Hematopoietic multipotent progenitor cell treated with erythropoietin and hydrocortisone succinate and interleukin-3 and kit ligand, for 15 days (in vitro differentiated cells): ENCODE results near the gene HOXC13.

Experiments used
- DNase-seq: peaks from one replicate; pipeline ENCODE4 v3.0.0-alpha.2; 2015; ENCODE audit warnings: low spot score

Gene HOXC13

DNA sequence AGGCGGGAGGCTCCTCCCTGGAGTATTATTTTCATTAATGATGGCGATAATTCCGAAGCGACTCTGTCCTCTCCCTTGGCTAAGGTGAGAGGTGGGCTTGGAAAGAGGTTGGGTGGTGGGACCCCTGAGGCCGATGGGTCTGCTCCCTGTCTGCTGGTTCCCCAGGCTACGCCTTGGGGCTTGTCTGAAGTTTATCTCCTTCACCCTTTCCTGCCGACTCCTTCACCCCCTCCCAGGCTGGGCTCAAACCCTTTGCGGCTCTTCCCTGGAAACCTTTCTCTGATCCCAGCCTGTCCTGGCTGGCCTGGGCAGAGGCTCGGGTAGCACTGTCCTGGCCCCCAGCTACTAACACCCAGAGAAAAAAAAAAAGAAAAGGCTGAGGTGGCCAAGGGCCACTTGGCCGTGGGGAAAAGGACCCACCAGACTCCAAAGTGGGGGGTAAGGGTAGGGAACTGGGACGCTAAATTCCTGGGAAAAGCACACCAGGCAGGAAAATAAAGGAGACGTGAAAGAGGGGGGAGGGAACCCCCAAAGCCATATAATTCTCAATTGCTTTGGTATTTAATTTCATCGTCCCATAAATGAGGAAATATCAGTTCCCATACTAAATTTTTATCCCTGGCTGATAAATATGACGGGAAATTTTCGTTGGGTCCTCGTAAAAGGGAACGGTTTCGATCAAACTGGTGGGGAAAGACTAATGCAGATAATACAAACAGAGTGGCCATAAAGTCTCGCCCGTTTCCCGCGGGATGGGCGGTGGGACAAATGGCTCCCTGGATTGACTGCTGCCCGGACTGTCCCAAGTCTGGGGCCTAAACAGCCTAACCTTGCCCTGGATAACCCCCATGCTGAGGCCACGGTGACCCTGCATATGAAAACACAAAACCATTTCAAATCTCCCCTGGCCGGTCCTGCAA is 44.3 kb downstream of the HOXC13 start:
- no peak for DNase-seq

DNA sequence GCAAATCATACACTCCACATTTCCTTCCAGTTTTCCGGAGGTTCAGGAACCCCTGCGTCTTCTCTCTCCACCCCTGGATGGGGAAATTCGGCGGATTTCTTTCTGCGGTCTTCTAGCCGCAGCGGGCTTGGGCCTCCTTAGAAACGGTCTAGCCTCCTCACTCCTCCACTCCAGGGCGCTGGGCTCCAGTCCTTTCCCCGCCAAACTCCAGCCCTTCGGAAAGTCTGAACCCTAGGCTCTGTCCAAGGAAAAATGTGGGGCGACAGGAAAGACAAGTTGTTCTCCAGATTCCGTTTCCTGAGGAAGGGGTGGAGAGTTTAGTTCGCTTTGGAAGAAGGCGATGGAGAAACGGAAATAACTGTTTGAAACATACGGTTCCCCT is 44.9 kb downstream of the HOXC13 start:
- no peak for DNase-seq

DNA sequence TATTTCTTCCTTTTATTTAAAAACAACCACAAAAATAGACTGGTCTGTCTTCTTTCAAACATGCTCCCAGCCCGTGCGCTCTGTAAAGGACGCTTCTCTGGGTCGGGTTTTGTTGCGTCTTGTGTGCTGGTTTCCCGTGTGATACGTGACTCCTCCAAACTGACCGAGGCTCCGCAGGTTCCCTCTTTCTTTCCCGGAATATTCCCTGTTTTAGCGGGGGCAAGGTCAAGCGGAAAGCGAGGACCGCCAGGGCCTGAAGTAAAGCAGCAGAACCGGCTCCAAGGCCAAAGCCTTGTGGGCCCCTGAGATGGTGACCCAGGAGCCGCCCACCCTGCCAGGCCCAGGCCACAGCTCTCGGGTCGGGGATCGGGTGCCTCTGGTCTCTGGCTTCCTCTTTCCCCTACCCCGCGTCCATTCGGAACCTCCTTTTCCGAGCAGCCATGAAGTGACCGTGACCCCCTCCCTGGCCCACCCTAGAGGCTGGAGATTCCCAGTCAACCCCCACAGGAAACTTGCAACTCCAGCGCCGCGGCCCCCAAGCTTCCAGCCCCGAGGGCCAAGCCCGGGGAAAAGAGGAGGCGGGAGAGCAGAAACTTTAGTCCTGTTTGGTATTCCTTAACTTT is 45.4 kb downstream of the HOXC13 start:
- DNase-seq, result no peak

DNA sequence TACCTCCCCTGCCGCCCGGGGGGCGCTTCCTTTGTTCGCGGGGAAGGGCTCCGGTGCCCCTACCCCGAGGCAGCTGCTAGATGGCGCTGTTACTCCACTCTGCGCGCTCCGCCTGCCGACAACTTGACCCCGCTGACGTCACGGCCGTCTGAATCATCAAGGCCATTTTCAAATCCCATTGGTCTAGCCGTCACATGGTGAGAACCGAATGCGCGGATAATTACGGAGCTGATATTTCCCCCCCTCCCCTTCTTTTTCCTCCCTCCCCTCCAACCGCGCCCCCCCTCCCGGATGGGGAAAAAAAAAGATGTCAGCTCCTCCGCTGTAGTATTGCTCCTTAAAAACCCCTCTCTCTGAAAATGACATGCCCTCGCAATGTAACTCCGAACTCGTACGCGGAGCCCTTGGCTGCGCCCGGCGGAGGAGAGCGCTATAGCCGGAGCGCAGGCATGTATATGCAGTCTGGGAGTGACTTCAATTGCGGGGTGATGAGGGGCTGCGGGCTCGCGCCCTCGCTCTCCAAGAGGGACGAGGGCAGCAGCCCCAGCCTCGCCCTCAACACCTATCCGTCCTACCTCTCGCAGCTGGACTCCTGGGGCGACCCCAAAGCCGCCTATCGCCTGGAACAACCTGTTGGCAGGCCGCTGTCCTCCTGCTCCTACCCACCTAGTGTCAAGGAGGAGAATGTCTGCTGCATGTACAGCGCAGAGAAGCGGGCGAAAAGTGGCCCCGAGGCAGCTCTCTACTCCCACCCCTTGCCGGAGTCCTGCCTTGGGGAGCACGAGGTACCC is 46.5 kb downstream of the HOXC13 start, which contains the start of gene HOXC10:
Gene HOXC10 (plus strand): TSS at position 246 of the 791 bp plus-strand sequence. CDS start 114 bp downstream, at position 360.
- DNase-seq, result peak; percentile 59

DNA sequence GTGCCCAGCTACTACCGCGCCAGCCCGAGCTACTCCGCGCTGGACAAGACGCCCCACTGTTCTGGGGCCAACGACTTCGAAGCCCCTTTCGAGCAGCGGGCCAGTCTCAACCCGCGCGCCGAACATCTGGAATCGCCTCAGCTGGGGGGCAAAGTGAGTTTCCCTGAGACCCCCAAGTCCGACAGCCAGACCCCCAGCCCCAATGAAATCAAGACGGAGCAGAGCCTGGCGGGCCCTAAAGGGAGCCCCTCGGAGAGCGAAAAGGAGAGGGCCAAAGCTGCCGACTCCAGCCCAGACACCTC is 47.0 kb downstream of the HOXC13 start:
- DNase-seq, result no peak

- DNase-seq, result no peak
Measured at GRCh38 chr12:53985994-53986685, 47.5 kb downstream of the HOXC13 start.

DNA sequence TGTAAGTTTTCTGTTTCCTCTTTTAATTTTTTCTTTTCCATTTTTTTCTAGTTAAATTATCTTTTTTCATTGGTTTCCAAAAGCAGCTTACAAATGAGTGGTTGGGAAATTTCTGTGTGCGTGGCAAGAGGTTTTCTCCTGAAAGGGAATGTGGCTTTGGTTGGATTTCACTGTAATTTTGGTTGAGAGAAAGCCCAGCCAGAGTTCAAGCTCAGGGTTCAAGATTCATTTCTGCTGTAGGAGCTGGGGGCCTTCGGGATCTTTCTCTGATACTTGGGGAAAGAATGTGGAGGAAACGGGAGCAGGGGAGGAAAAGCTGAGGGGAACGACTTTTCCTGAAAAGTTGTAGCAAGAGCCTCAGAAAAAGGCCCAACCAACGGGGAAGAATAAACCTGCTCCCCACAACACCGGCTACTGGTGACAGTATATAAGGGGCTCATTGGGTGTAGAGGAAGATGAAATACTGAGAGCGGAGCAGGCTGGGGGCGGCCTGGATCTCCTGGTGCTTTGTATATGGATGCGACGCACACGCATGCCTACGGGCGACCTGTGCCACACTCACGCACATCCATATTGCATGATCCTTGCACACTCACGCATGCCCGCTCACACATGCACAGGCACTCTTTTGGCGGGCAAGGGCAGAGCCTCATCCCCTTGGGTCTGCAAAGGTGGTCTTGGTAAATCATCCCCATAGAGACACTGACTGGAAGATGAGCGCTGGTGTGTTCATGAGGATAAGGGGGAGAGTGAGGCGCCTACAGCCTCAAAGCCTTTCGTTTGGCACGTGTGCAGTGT is 48.3 kb downstream of the HOXC13 start:
- no peak for DNase-seq

DNA sequence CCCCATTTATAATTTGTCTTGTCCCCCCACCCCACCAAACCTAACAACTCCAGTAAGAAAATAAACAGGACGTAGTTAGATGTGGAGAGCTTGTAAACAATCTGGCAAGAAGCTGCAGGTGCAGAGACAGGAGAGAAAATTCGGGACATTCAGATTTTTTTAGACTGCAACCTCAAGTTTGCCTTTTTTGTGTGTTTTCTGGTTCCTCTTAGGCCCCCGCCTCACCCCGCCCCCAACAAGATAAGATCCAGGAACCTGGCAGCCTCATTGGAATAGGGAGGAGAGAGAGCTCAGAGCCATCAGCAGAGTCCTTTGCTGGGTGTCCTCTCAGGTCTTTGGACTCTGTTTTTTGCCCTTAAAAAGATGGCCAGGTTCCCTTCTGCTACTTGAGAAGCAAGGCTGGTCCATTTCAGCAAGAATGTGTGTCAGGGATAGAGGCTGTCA is 49.2 kb downstream of the HOXC13 start:
- DNase-seq, result no peak

GRCh38 chr12:53988541-53989226 is 50.1 kb downstream of the HOXC13 start:
- DNase-seq, result no peak

DNA sequence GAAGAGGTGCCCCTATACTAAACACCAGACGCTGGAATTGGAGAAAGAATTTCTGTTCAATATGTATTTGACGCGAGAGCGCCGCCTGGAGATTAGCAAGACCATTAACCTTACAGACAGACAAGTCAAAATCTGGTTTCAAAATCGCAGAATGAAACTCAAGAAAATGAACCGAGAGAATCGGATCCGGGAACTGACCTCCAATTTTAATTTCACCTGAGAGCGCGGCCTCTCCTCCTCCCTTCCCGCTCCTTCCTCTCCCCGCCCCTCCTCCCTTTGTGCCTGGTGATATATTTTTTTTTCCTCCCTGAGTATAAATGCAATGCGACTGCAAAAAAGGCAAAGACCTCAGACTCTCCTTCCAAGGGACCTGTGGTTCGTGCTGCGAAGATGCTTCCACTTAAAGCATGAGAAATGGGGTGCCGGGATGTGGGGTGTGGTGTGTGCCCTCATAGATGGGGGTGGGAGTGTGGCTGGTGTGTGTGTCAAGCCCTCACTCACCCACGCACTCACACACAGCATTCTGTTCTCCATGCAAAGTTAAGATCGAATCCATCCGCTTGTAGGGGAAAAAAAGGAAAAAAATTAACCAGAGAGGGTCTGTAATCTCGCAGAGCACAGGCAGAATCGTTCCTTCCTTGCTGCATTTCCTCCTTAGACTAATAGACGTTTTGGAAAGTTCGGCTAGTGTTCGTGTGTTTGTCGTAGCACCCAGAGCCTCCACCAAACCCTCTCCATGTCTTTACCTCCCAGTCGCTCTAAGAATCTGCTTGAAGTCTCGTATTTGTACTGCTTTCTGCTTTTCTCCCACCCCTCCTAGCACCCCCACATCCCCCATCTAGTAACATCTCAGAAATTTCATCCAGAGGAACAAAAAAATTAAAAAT is 50.8 kb downstream of the HOXC13 start:
- DNase-seq, result no peak

- no peak for DNase-seq
Measured at GRCh38 chr12:53990311-53991076, 51.9 kb downstream of the HOXC13 start.

GRCh38 chr12:53991077-53991460 is 52.4 kb downstream of the HOXC13 start:
- no peak for DNase-seq

- no peak for DNase-seq
Measured at GRCh38 chr12:53992377-53992889, 53.8 kb downstream of the HOXC13 start.

- DNase-seq, result no peak
Measured at GRCh38 chr12:53993162-53994008, 54.8 kb downstream of the HOXC13 start.

GRCh38 chr12:53994009-53994263 is 55.3 kb downstream of the HOXC13 start:
- no peak for DNase-seq

DNA sequence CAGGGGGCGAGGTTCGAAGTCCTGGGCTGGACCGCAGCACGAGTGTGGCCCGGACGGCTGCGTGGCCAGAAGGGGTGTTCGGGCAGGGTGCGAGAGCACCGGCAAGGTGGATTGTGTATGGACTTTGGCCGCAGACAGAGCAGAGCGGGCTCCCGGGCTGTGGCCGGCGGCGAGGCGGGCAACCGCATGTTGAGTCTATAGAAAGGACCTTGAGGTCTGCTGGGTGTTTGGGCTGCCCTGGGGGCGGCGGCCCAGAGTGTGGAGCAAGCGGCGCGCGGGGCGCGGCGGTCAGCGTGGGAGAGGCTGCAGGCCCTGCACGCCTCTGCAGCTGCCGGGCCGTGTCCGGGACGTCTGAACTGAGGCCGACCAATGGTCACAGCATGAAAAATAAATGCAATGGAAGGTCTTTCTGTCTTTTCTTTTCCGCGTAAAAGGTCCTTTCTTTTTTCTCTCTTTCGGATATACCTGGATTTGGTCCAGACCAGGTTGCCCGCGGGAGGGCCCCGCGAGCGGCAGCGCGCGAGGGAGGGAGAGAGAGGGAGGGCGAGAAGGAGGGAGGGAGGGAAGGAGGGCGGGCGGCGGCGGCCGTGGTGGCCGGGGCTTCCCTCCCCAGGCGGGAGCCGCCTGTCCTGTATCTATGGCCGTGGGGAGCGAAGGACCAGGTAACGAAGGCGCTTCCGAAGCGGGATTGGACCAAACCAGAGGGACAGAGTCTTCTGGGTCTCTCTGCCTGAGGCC is 55.8 kb downstream of the HOXC13 start:
- no peak for DNase-seq

DNA sequence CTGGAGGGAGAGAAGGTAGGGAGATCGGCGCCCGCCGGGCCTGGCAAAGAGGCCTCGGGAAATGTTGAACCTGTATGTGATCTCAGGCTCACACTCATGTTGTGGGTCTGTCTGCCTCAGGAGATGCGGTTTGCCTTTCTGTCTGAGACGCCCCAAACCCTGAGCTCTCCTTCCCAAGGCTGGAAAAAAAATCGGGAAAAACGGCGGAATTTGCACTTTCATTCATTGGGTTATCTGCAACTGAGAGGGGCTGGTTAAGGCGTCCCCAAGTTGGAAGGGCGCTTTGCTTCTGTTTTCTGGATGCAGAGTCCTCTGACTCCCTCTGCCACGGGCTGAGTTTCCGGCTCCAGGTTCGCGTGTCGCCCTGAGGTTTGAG is 56.4 kb downstream of the HOXC13 start:
- DNase-seq, result no peak
